Smooth muscle cell (in vitro differentiated cells): Measurements from ENCODE around the gene CASK. TPM values are rescaled to one million over a fixed set of nuclear protein-coding genes. Genes with fewer than 3 reads are reported as not detected.

ENCODE experiments used
- DNase-seq: peaks from one replicate; lab custom pipeline; 2025; ENCODE audit not compliant: unreplicated experiment; lab: John Stamatoyannopoulos, UW
- H2AFZ ChIP-seq: fragments of 200-600 bp; sonication (generic); 2 replicates; pipeline ENCODE4 v1.6.0; 2016; ENCODE audit warnings: antibody characterized with exemption, low read depth, mild to moderate bottlenecking
- H3F3A ChIP-seq: fragments of 200-600 bp; sonication (generic); 2 replicates; pipeline ENCODE4 v1.6.0; 2017; ENCODE audit warnings: antibody characterized with exemption, low read depth
- H3K27ac ChIP-seq: fragments of 200-600 bp; sonication (generic); 2 replicates; pipeline ENCODE4 v1.5.1; 2016; ENCODE audit warnings: low read depth, mild to moderate bottlenecking
- H3K27me3 ChIP-seq: fragments of 200-600 bp; sonication (generic); 2 replicates; pipeline ENCODE4 v1.6.1; 2016; ENCODE audit warnings: low read depth, mild to moderate bottlenecking
- H3K36me3 ChIP-seq: fragments of 200-600 bp; sonication (generic); 2 replicates; pipeline ENCODE4 v1.5.1; 2016; ENCODE audit warnings: low read depth
- H3K4me1 ChIP-seq: fragments of 200-600 bp; sonication (generic); 2 replicates; pipeline ENCODE4 v1.5.1; 2016; ENCODE audit warnings: low read depth
- H3K4me2 ChIP-seq: fragments of 200-600 bp; sonication (generic); 2 replicates; pipeline ENCODE4 v1.6.0; 2016; ENCODE audit warnings: mild to moderate bottlenecking
- H3K4me3 ChIP-seq: fragments of 200-600 bp; sonication (generic); 2 replicates; pipeline ENCODE4 v1.5.1; 2016; ENCODE audit warnings: mild to moderate bottlenecking
- H3K79me2 ChIP-seq: fragments of 200-600 bp; sonication (generic); 2 replicates; pipeline ENCODE4 v1.6.0; 2016; ENCODE audit warnings: low read depth, mild to moderate bottlenecking
- H3K9ac ChIP-seq: fragments of 200-600 bp; sonication (generic); 2 replicates; pipeline ENCODE4 v1.6.0; 2016; ENCODE audit warnings: low read depth
- H3K9me3 ChIP-seq: fragments of 200-600 bp; sonication (generic); replicated peaks from 2 replicates; pipeline ENCODE4 v1.5.1; 2016; ENCODE audit warnings: low read depth
- H4K20me1 ChIP-seq: fragments of 200-600 bp; sonication (generic); 2 replicates; pipeline ENCODE4 v1.6.0; 2016; ENCODE audit warnings: low read depth
- CTCF ChIP-seq: fragments of 200-600 bp; sonication (generic); IDR thresholded peaks from 2 replicates; pipeline ENCODE4 v1.5.1; 2017; ENCODE audit warnings: borderline replicate concordance, mild to moderate bottlenecking, antibody characterized with exemption; ENCODE audit not compliant: insufficient read depth, poor library complexity, severe bottlenecking
- WGBS: methylation state at CpG from one replicate; pipeline ENCODE4 v1.1.7; 2016; ENCODE audit warnings: low lambda C conversion rate; 5-methylcytosine and 5-hydroxymethylcytosine counted together
- polyA plus RNA-seq: library from polyadenylated mRNA; unstranded; fragments of >200 nt; fragmentation: Nextera tagmentation; extraction: Ambion mirVana; gene quantifications from 2 replicates; pipeline ENCODE4 v1.2.1, GENCODE V29; 2016
- total RNA-seq: library from RNA; depleted of rRNA; stranded (reverse); fragments of >200 nt; gene quantifications from 2 replicates; pipeline ENCODE4 v1.2.3, GENCODE V29; 2014

Gene CASK
- total and polyA plus RNA-seq, 2 experiments from 2014 or later, result 49.4 to 97.5 TPM

GRCh38 chrX:41889317-41890025 is 33.9 kb downstream of the CASK start:
- no peak for TF ChIP-seq CTCF
- Histone ChIP-seq H2AFZ (no peak overlapping the region), H3K79me2 (peaks cover 61% of the 10 kb centered on the region), H3K27ac (peak overlapping the region; percentile 28), H3K4me2 (no peak overlapping the region), H4K20me1 (peaks cover 46% of the 10 kb centered on the region), H3F3A (no peaks in the 10 kb centered on the region), H3K9ac (no peak overlapping the region), H3K27me3 (no peaks in the 10 kb centered on the region), H3K36me3 (no peaks in the 10 kb centered on the region), H3K9me3 (no peaks in the 10 kb centered on the region), H3K4me1 (no peaks in the 10 kb centered on the region), H3K4me3 (no peak overlapping the region)
- WGBS, result 71% methylated on average over 1 of the region's 1 CpG
- DNase-seq, result no peak

- no peak overlapping the region for H2AFZ ChIP-seq
- no peak overlapping the region for H3K4me2 ChIP-seq
- no peaks in the 10 kb centered on the region for H3K4me1 ChIP-seq
- no peaks in the 10 kb centered on the region for H3K9me3 ChIP-seq
- H3F3A ChIP-seq, result no peaks in the 10 kb centered on the region
- no peaks in the 10 kb centered on the region for H3K27me3 ChIP-seq
- no peaks in the 10 kb centered on the region for H3K36me3 ChIP-seq
- no peak overlapping the region for H3K4me3 ChIP-seq
- no peak for DNase-seq
- H3K27ac ChIP-seq, result no peak overlapping the region
- H3K9ac ChIP-seq, result no peak overlapping the region
- H3K79me2 ChIP-seq, result peaks cover 67% of the 10 kb centered on the region
- WGBS, result 62% methylated on average over 1 of the region's 1 CpG
- no peak for TF ChIP-seq CTCF
- H4K20me1 ChIP-seq, result peaks cover 45% of the 10 kb centered on the region
These were observed 35.7 kb downstream of the CASK start for GRCh38 chrX:41887691-41888090.

GRCh38 chrX:41885724-41886123 is 37.6 kb downstream of the CASK start:
- H3K27me3 ChIP-seq, result no peaks in the 10 kb centered on the region
- no peak overlapping the region for H3K27ac ChIP-seq
- TF ChIP-seq CTCF, result no peak
- H4K20me1 ChIP-seq, result peaks cover 52% of the 10 kb centered on the region
- H3K9me3 ChIP-seq, result no peaks in the 10 kb centered on the region
- WGBS, result 81% methylated on average over 1 of the region's 1 CpG
- H3K9ac ChIP-seq, result no peak overlapping the region
- no peak overlapping the region for H3K4me2 ChIP-seq
- DNase-seq, result no peak
- H3K36me3 ChIP-seq, result no peaks in the 10 kb centered on the region
- no peak overlapping the region for H2AFZ ChIP-seq
- H3K4me1 ChIP-seq, result no peaks in the 10 kb centered on the region
- H3F3A ChIP-seq, result no peaks in the 10 kb centered on the region
- no peak overlapping the region for H3K4me3 ChIP-seq
- peaks cover 69% of the 10 kb centered on the region for H3K79me2 ChIP-seq

GRCh38 chrX:41881166-41881565 is 42.2 kb downstream of the CASK start:
- Histone ChIP-seq H3K4me3 (no peak overlapping the region), H3K36me3 (no peaks in the 10 kb centered on the region), H3K27ac (no peak overlapping the region), H3K4me2 (no peak overlapping the region), H3K9ac (no peak overlapping the region), H3F3A (no peaks in the 10 kb centered on the region), H3K9me3 (no peaks in the 10 kb centered on the region), H2AFZ (no peak overlapping the region), H3K79me2 (peaks cover 90% of the 10 kb centered on the region), H3K4me1 (no peaks in the 10 kb centered on the region), H3K27me3 (no peaks in the 10 kb centered on the region), H4K20me1 (peaks cover 76% of the 10 kb centered on the region)
- TF ChIP-seq CTCF, result no peak
- no peak for DNase-seq
- 84% methylated on average over 1 of the region's 1 CpG for WGBS
